ENCODE results near the gene PTCRA.

- TF ChIP-seq, protein P1, sequence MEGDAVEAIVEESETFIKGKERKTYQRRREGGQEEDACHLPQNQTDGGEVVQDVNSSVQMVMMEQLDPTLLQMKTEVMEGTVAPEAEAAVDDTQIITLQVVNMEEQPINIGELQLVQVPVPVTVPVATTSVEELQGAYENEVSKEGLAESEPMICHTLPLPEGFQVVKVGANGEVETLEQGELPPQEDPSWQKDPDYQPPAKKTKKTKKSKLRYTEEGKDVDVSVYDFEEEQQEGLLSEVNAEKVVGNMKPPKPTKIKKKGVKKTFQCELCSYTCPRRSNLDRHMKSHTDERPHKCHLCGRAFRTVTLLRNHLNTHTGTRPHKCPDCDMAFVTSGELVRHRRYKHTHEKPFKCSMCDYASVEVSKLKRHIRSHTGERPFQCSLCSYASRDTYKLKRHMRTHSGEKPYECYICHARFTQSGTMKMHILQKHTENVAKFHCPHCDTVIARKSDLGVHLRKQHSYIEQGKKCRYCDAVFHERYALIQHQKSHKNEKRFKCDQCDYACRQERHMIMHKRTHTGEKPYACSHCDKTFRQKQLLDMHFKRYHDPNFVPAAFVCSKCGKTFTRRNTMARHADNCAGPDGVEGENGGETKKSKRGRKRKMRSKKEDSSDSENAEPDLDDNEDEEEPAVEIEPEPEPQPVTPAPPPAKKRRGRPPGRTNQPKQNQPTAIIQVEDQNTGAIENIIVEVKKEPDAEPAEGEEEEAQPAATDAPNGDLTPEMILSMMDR (IDR thresholded peaks at IDR 0.05): no peak
- no peak for TF ChIP-seq POLR2A (IDR thresholded peaks at IDR 0.05)
These were observed 1.3 kb upstream of the PTCRA start for GRCh38 chr6:42914546-42914945.

All from body of pancreas (tissue), 4 donors.